Measurements from ENCODE around the gene FSTL5. TPM values are rescaled to one million over a fixed set of nuclear protein-coding genes. Genes with fewer than 3 reads are reported as not detected.

FSTL5 gene
- total RNA-seq, 2 donors from 2014 or later = not detected

DNA sequence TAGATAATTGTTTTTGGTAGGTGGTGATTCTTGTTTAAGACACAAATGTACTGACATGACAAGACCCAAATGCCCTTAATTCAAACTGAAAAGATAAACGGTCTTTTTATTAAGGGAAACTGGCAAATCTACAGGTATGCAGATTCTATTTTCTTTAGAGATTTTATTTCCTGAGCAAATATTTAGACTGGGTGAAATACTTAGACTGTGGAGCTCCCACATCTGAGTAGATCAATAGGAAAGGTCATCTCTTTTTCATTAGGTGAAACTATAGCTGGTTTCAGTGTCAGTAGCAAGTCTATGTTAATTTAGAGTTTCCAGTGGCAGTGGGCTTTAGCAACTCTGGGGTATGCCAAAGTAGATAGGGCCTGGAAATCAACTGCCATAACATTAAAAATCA lies 446.7 kb downstream of the FSTL5 start:
- Mint-ChIP-seq H3K4me3 (no peak overlapping the region), H3K9me3 (peaks cover 19% of the 10 kb centered on the region), H3K4me1 (ENCODE audit: low read depth in 2 of 2) (no peaks in the 10 kb centered on the region), H3K36me3 (peaks cover 13% of the 10 kb centered on the region), H3K27me3 (no peaks in the 10 kb centered on the region), H3K27ac (no peak overlapping the region)
- no peak for ATAC-seq
- DNase-seq (ENCODE audit: low spot score) = no peak

DNA sequence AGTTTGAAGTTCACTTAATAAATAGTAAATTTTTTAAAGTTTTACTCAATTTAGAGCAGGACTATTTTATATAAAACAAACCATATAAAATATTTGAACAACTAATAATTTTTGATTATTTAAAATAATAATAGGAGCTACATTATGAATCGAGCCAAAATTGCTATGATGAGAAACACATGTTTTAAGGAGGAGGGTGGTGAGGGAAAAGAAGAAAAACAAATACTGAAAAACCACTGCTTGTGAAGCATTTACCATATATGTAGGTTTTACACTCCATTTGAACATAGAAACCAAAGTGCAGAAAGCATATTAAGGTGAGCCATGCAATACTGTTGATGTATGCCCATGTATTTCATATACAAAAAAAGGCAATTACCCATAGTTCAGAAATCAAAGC lies 448.9 kb downstream of the FSTL5 start:
- ATAC-seq (no peak), DNase-seq (ENCODE audit: low spot score) (no peak)
- no peak overlapping the region for H3K4me3 Mint-ChIP-seq
- no peaks in the 10 kb centered on the region for H3K27me3 Mint-ChIP-seq
- peaks cover 16% of the 10 kb centered on the region for H3K9me3 Mint-ChIP-seq
- peaks cover 12% of the 10 kb centered on the region for H3K36me3 Mint-ChIP-seq
- H3K4me1 Mint-ChIP-seq (ENCODE audit: low read depth in 2 of 2) = no peaks in the 10 kb centered on the region
- H3K27ac Mint-ChIP-seq = no peak overlapping the region

DNA sequence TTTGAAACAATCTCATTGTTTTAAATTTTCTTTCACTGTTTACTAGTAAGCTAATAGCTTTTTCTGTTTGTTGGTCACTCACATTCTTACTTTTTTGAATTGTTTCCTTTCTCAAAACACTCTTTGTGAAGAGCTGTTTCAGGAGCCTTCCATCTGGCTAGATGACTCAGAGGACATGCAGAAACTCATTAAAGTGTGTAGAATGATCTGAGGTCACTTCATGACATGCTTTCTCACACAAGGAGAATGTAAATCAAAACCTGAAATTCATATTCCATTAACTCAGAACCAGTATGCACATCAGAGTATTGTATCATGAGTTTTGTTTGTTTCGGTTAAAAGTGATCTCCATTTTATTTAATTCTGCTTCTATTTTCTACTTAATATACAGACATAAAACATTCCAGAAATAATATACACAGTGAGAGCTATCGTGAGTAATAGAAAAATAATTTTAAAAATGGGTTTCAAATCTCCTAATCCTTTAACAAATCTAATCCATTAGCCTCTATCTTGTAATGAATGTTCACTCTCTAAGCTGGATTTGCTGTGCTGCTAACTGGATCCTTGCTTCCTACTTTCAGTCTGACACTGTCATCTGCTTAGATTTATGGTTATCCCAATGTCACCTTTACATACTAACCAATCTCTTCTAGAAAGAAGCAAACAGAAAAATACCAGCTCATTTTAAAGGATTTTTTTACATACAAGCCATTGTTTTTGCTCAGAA lies 449.6 kb downstream of the FSTL5 start:
- ATAC-seq (no peak), DNase-seq (ENCODE audit: low spot score) (no peak)
- Mint-ChIP-seq H3K36me3 (peaks cover 4% of the 10 kb centered on the region), H3K9me3 (peaks cover 12% of the 10 kb centered on the region), H3K27ac (no peak overlapping the region), H3K4me3 (no peak overlapping the region), H3K27me3 (no peaks in the 10 kb centered on the region), H3K4me1 (ENCODE audit: low read depth in 2 of 2) (no peaks in the 10 kb centered on the region)

DNA sequence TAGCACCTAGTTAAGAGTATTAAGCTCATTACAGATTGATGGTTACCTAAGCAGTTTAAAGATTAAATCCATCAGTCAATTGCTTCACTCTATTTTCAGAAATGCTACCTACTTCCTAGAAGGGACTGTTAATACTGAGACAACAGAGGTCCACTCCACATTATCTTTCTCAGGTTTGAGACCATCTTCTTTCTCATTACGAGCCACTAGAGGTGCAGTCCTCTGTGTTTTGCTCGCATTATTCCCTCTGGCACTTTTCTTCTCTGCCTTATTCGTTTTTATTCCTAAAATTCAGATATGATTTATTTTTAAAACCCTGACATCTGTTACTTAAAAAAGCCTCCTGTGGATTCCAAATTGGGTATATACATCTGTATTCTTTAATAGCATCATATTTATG lies 459.1 kb downstream of the FSTL5 start:
- H3K4me1 Mint-ChIP-seq (ENCODE audit: low read depth in 2 of 2) = no peaks in the 10 kb centered on the region

DNA sequence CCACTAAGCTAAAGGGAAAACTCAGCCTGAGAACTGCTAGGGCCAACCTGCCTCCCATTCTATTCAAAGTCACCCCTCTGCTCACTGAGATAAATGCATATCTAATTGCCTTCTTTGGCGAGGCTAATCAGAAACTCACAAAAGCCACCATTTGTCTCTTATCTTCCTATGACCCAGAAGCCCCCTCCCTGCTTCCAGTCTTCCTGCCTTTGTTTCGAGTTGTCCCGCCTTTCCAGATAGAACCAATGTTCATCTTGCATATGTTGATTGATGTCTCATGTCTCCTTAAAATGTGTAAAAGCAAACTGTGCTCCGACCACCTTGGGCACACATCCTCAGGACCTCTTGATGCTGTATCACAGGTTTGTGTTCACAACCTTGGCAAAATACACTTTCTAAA lies 459.8 kb downstream of the FSTL5 start:
- H3K4me1 Mint-ChIP-seq (ENCODE audit: low read depth in 2 of 2) = no peaks in the 10 kb centered on the region
- H3K27ac Mint-ChIP-seq = no peak overlapping the region
- no peaks in the 10 kb centered on the region for H3K27me3 Mint-ChIP-seq
- ATAC-seq (no peak), DNase-seq (ENCODE audit: low spot score) (no peak)
- H3K9me3 Mint-ChIP-seq = peaks cover 13% of the 10 kb centered on the region
- H3K4me3 Mint-ChIP-seq = no peak overlapping the region
- no peaks in the 10 kb centered on the region for H3K36me3 Mint-ChIP-seq

More for the DNA sequence above, 459.1 kb downstream of the FSTL5 start:
- ATAC-seq (no peak), DNase-seq (ENCODE audit: low spot score) (no peak)
- Mint-ChIP-seq H3K36me3 (no peaks in the 10 kb centered on the region), H3K4me3 (no peak overlapping the region), H3K9me3 (peaks cover 13% of the 10 kb centered on the region), H3K27me3 (no peaks in the 10 kb centered on the region), H3K27ac (no peak overlapping the region)

DNA sequence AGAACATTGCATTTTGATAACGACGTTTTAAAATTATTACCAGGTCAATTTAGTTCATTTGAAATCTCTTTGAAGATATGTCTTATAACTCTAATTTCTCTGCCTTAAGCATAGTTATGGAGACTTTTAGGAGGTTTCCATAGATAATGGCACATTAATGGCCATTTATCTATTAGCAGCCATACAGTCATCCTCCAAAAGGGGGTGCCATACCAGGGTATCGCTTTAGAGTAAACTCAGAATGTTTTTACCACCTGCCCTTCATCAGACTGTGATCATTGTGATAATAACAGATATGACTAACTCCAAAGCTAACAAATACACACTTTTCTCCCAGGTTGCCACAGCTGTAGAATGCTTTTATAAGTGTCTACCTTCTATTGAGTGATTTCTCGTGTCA lies 461.5 kb downstream of the FSTL5 start:
- DNase-seq (ENCODE audit: low spot score) (no peak), ATAC-seq (no peak)
- Mint-ChIP-seq H3K27ac (no peak overlapping the region), H3K4me1 (ENCODE audit: low read depth in 2 of 2) (no peaks in the 10 kb centered on the region), H3K27me3 (no peaks in the 10 kb centered on the region), H3K9me3 (peaks cover 17% of the 10 kb centered on the region), H3K36me3 (no peaks in the 10 kb centered on the region), H3K4me3 (no peak overlapping the region)

DNA sequence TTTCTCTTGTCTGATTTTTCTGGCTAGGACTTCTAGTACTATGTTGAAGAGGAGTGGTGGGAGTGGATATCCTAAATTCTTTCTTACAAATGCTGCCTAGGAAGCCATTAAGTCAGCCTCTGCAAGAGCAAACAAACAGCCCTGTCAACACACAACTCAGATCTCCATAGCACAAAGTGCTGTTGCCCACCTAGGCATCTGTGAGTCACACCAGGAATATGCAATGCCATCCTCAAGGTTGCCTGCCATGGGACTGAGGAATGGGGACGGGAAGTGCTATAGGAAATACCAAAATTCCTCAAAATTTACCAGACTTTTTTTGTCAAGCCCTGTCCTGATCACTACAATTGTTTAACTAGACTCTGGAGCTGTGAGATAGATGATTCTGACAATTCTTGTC lies 466.9 kb downstream of the FSTL5 start:
- Mint-ChIP-seq H3K4me1 (ENCODE audit: low read depth in 2 of 2) (no peaks in the 10 kb centered on the region), H3K36me3 (no peaks in the 10 kb centered on the region), H3K9me3 (peaks cover 17% of the 10 kb centered on the region), H3K4me3 (no peak overlapping the region), H3K27me3 (no peaks in the 10 kb centered on the region), H3K27ac (no peak overlapping the region)
- DNase-seq (ENCODE audit: low spot score) (no peak), ATAC-seq (no peak)

DNA sequence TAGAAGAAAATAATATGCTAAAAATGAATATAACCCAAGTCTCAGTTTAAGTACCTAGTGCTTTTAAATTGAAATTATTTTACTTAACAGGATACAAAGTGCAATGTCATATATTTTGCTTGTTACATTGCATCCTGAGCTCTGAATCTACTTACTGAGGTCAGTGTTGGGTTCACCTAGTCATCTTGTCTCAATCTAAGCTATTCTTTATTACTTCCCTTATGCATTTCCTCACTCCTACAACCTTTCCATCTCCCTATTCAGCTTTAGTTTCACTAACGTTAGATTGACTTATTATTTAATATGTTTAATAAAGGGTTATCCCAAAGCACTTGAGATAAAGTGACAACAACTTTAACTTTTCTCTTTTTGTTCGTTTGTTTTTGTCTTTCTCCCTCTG lies 483.7 kb downstream of the FSTL5 start:
- Mint-ChIP-seq H3K4me3 (no peak overlapping the region), H3K27me3 (no peaks in the 10 kb centered on the region), H3K4me1 (ENCODE audit: low read depth in 2 of 2) (no peaks in the 10 kb centered on the region), H3K27ac (no peak overlapping the region), H3K9me3 (peaks cover 12% of the 10 kb centered on the region), H3K36me3 (no peaks in the 10 kb centered on the region)
- DNase-seq (ENCODE audit: low spot score) (no peak), ATAC-seq (no peak)

DNA sequence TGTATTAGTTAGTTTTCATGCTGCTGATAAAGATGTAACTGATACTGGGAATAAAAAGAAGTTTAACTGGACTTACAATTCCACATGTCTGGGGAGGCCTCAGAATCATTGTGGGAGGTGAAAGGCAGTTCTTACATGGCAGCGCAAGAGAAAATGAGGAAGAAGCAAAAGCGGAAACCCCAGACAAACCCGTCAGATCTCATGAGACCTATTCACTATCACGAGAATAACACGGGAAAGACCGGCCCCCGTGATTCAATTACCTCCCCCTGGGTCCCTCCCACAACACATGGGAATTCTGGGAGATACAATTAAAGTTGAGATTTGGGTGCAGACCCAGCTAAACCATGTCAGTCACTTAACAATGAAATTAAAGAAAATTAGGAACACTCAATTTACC lies 499.1 kb downstream of the FSTL5 start:
- Mint-ChIP-seq H3K4me1 (ENCODE audit: low read depth in 2 of 2) (no peaks in the 10 kb centered on the region), H3K9me3 (peaks cover 18% of the 10 kb centered on the region), H3K27ac (no peak overlapping the region), H3K27me3 (no peaks in the 10 kb centered on the region), H3K4me3 (no peak overlapping the region), H3K36me3 (peaks cover 5% of the 10 kb centered on the region)
- DNase-seq (ENCODE audit: low spot score) = no peak
- ATAC-seq = no peak

DNA sequence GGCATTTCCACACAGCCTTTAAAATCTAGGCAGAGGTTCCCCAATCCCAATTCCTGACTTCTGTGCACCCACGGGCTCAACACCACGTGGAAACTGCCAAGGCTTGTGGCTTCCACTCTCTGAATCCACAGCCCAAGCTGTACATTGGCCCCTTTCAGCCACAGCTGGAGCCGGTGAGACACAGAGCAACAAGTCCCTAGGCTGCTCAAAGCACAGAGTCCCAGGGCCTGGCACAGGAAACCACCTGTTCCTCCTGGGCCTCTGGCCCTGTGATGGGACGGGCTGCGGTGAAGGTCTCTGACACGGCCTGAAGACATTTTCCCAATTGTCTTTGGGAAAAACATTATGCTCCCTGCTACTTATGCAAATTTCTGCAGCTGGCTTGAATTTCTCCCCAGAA lies 500.0 kb downstream of the FSTL5 start:
- Mint-ChIP-seq H3K27me3 (no peaks in the 10 kb centered on the region), H3K9me3 (peaks cover 14% of the 10 kb centered on the region), H3K27ac (no peak overlapping the region), H3K36me3 (peaks cover 5% of the 10 kb centered on the region), H3K4me3 (no peak overlapping the region), H3K4me1 (ENCODE audit: low read depth in 2 of 2) (no peaks in the 10 kb centered on the region)
- DNase-seq (ENCODE audit: low spot score) (no peak), ATAC-seq (no peak)

DNA sequence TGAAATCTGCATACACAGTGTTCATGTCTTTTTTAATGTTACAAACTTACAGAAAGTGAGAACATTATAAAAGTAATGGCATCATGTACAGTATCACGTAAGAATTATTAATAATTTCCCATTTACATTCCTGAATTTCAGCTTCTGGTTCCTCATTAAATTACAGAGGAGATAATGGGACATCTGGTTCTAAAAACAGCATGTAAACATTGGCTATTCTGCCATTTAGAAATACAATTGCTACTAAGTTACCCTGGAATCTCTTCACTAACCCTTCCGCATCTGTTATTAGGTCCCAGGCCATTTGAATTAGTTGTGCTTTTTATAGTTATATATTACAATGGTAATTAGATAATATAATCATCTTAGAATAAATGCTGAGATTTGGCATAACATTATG lies 505.1 kb downstream of the FSTL5 start:
- no peak for DNase-seq (ENCODE audit: low spot score)
- ATAC-seq = no peak
- Mint-ChIP-seq H3K4me1 (ENCODE audit: low read depth in 2 of 2) (no peaks in the 10 kb centered on the region), H3K27me3 (no peaks in the 10 kb centered on the region), H3K4me3 (no peak overlapping the region), H3K36me3 (peaks cover 4% of the 10 kb centered on the region), H3K9me3 (peaks cover 17% of the 10 kb centered on the region), H3K27ac (no peak overlapping the region)

DNA sequence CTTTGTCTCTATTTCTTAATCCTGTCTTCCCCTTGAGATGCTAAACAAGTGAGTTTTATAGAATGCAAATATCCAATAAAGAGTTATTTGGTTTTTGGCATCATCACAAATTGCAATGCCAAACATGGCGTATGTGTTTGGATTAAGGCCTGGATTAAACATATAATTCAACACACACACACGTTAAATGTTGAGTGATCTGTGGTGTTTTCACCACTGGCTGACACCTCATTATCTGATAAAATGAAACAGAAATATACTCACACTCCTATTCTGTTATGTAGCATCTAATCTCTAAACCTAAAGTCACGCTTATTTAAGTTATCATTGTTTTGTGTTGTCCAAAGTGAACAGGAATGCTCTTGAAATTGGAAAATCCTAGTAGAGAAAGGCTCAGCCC lies 506.2 kb downstream of the FSTL5 start:
- H3K4me1 Mint-ChIP-seq (ENCODE audit: low read depth in 2 of 2) = no peaks in the 10 kb centered on the region
- ATAC-seq (no peak), DNase-seq (ENCODE audit: low spot score) (no peak)
- peaks cover 4% of the 10 kb centered on the region for H3K36me3 Mint-ChIP-seq
- H3K27ac Mint-ChIP-seq = no peak overlapping the region
- no peak overlapping the region for H3K4me3 Mint-ChIP-seq
- peaks cover 11% of the 10 kb centered on the region for H3K9me3 Mint-ChIP-seq
- no peaks in the 10 kb centered on the region for H3K27me3 Mint-ChIP-seq

DNA sequence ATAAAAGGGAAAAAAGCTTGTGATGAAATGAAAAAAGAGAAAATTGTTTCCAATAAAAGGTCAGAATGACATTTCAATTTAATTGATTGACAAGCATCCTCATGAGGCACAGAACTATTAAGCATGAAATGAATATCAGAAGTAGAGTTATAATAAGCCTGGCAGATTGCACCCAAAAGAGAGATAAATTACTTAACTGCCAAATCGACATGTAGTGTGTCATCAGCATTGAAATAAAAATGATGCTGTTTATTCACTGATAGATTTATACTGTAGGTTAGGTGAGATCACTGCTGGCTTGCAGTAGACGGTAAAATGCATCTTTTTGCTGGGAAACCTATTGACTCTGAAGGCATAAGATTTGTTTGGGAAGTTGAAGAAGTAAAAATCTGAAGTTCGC lies 507.2 kb downstream of the FSTL5 start:
- DNase-seq (ENCODE audit: low spot score) = no peak
- Mint-ChIP-seq H3K27me3 (no peaks in the 10 kb centered on the region), H3K4me1 (ENCODE audit: low read depth in 2 of 2) (no peaks in the 10 kb centered on the region), H3K36me3 (peaks cover 4% of the 10 kb centered on the region), H3K4me3 (no peak overlapping the region), H3K27ac (no peak overlapping the region), H3K9me3 (peaks cover 8% of the 10 kb centered on the region)
- ATAC-seq = no peak

DNA sequence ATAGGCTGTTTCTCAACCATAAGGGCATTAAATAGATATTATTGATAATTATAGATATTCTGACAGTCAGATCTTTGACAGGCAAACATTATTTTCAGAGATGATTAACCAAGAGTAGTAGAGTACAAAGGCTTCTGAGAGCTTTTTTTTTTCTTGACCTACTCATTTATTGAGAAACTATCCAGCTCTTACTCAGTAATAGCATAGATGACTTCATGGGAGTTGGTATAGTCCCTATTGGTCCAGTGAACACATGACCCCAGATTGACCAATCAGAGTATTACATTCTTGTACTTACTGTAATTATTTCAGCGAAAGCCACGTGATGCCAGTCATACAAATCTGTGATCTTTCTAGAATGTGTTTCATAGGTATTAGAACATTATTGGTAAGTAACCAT lies 508.7 kb downstream of the FSTL5 start:
- Mint-ChIP-seq H3K27me3 (no peaks in the 10 kb centered on the region), H3K4me3 (no peak overlapping the region), H3K27ac (no peak overlapping the region), H3K9me3 (peaks cover 8% of the 10 kb centered on the region), H3K36me3 (peaks cover 4% of the 10 kb centered on the region), H3K4me1 (ENCODE audit: low read depth in 2 of 2) (no peaks in the 10 kb centered on the region)
- ATAC-seq = no peak
- no peak for DNase-seq (ENCODE audit: low spot score)

DNA sequence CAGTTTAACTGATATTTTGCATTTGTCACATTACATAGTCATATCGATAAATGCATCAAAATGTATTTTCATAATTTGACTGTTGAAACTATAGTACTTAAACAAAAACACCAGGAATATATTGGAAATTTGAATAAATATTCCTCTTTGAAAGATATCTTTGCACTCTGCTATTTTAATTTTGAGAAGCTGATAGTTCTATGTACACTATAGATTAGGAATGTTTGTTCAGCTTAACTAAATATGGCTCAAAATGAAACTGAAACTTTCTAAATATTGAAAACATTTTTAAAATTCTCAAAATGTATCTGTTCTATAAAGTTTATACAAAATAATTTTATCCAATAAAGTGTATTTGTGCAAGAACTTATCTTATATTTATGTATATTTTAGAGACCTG lies 510.1 kb downstream of the FSTL5 start:
- Mint-ChIP-seq H3K36me3 (peaks cover 4% of the 10 kb centered on the region), H3K27ac (no peak overlapping the region), H3K4me3 (no peak overlapping the region), H3K27me3 (no peaks in the 10 kb centered on the region), H3K9me3 (peaks cover 12% of the 10 kb centered on the region), H3K4me1 (ENCODE audit: low read depth in 2 of 2) (no peaks in the 10 kb centered on the region)
- DNase-seq (ENCODE audit: low spot score) (no peak), ATAC-seq (no peak)
